HL-60/S4 (cell line): ENCODE measurements around the gene CFAP65.

ENCODE experiments used
- in situ Hi-C: fragments of 300-500 bp; cut with MboI; formaldehyde crosslinking; loops from 2 replicates; pipeline ENCODE4 v1.14.3; 2022; ENCODE audit warnings: low sequenced_read_pairs

CFAP65 gene

GRCh38 chr2:218980735-218981389, 60.5 kb downstream of the CFAP65 start:
- in situ Hi-C loops = no loop called here

- in situ Hi-C loops = no loop called here
These were observed 61.2 kb downstream of the CFAP65 start for GRCh38 chr2:218979846-218980734.

GRCh38 chr2:218975060-218975777, 66.1 kb downstream of the CFAP65 start:
- in situ Hi-C loops = no loop called here

- in situ Hi-C loops = no loop called here
These were observed 70.4 kb downstream of the CFAP65 start for GRCh38 chr2:218970894-218971293.

GRCh38 chr2:218964041-218964771, 77.1 kb downstream of the CFAP65 start:
- in situ Hi-C loops = no loop called here

- in situ Hi-C loops = no loop called here
These were observed 77.7 kb downstream of the CFAP65 start for GRCh38 chr2:218963601-218964000.

- in situ Hi-C loops = no loop called here
These were observed 78.3 kb downstream of the CFAP65 start for GRCh38 chr2:218962859-218963492.

- in situ Hi-C loops = no loop called here
These were observed 79.4 kb downstream of the CFAP65 start for GRCh38 chr2:218961651-218962570.

- in situ Hi-C loops = no loop called here
These were observed 80.1 kb downstream of the CFAP65 start for GRCh38 chr2:218961229-218961628.

- in situ Hi-C loops = no loop called here
These were observed 80.8 kb downstream of the CFAP65 start for GRCh38 chr2:218960309-218961165.

- in situ Hi-C loops = no loop called here
These were observed 81.5 kb downstream of the CFAP65 start for GRCh38 chr2:218959761-218960308.

- in situ Hi-C loops = no loop called here
These were observed 82.1 kb downstream of the CFAP65 start, which contains the start of gene CDK5R2 for GRCh38 chr2:218959141-218959731. CDK5R2 (plus strand) TSS chr2:218959666; CDS start chr2:218959821, 155 bp downstream.

- in situ Hi-C loops = no loop called here
These were observed 83.0 kb downstream of the CFAP65 start for GRCh38 chr2:218958276-218958675.

- in situ Hi-C loops = no loop called here
These were observed 83.6 kb downstream of the CFAP65 start for GRCh38 chr2:218957671-218958070.

GRCh38 chr2:218956039-218956438, 85.3 kb downstream of the CFAP65 start:
- in situ Hi-C loops = no loop called here

- in situ Hi-C loops = no loop called here
These were observed 86.6 kb downstream of the CFAP65 start for GRCh38 chr2:218954541-218955300.
